SK-N-SH (cell line): ENCODE data around the gene MISFA. TPM values are rescaled to one million over a fixed set of nuclear protein-coding genes. Genes with fewer than 3 reads are reported as not detected.

Experiments
- CTCF ChIA-PET: fragments of 300-600, 350-600 bp; formaldehyde crosslinking; extraction: SDS; loops from one replicate; lab custom pipeline; 2021; lab: Yijun Ruan, JAX
- POLR2A ChIA-PET: fragments of 350-600 bp; sonication (Branson Sonifier 250); formaldehyde crosslinking; extraction: SDS; loops from one replicate; lab custom pipeline; 2020; ENCODE audit warnings: antibody characterized with exemption, inconsistent platforms; lab: Yijun Ruan, JAX
- DNase-seq: peaks from one replicate; pipeline ENCODE4 v3.0.0; 2012
- H2AFZ ChIP-seq: fragments of 200-600 bp; sonication (generic); 2 replicates; pipeline ENCODE4 v1.8.1; 2016; ENCODE audit warnings: antibody characterized with exemption, mild to moderate bottlenecking, low read depth
- H3F3A ChIP-seq: fragments of 200-600 bp; sonication (generic); replicated peaks from 2 replicates; pipeline ENCODE3; 2016; ENCODE audit warnings: antibody characterized with exemption, mild to moderate bottlenecking; ENCODE audit not compliant: insufficient read depth
- H3K27ac ChIP-seq, 2 experiments: fragments of 200-500 bp in 1 of 2; fragments of 200-600 bp in 1 of 2; sonication (Bioruptor generic) in 1 of 2; sonication (generic), shearing (Covaris generic) in 1 of 2; 2 replicates each; pipeline versions ENCODE4 v1.5.1 to v1.6.1; 2014 to 2016; ENCODE audit warnings: low read depth in 2 of 2, inconsistent platforms in 1 of 2, low read length in 1 of 2, mild to moderate bottlenecking in 1 of 2, mixed read lengths in 1 of 2
- H3K27me3 ChIP-seq: fragments of 200-600 bp; sonication (generic), shearing (Covaris generic); 2 replicates; pipeline ENCODE4 v1.6.1; 2016; ENCODE audit warnings: mixed run types; ENCODE audit not compliant: insufficient read depth
- H3K36me3 ChIP-seq, 2 experiments: fragments of 200-500 bp in 1 of 2; fragments of 200-600 bp in 1 of 2; sonication (Bioruptor generic) in 1 of 2; sonication (generic) in 1 of 2; replicated peaks in 1 of 2; 2 replicates each; pipeline versions ENCODE3 to v1.5.1; 2014 to 2016; ENCODE audit warnings: low read length in 1 of 2, mild to moderate bottlenecking in 1 of 2; ENCODE audit not compliant: insufficient read depth in 2 of 2, control insufficient read depth in 1 of 2
- H3K4me1 ChIP-seq, 2 experiments: fragments of 200-500 bp in 1 of 2; fragments of 200-600 bp in 1 of 2; sonication (Bioruptor generic) in 1 of 2; sonication (generic), shearing (Covaris generic) in 1 of 2; 2 replicates each; pipeline versions ENCODE4 v1.5.1 to v1.6.1; 2014 to 2016; ENCODE audit warnings: low read depth in 1 of 2, low read length in 1 of 2, mixed run types in 1 of 2; ENCODE audit not compliant: insufficient read depth in 2 of 2, control insufficient read depth in 1 of 2
- H3K4me2 ChIP-seq: fragments of 200-600 bp; sonication (generic), shearing (Covaris generic); 2 replicates; pipeline ENCODE4 v1.6.1; 2017; ENCODE audit warnings: mixed run types
- H3K4me3 ChIP-seq, 2 experiments: fragments of 200-500 bp in 1 of 2; fragments of 200-600 bp in 1 of 2; sonication (Bioruptor generic) in 1 of 2; sonication (generic), shearing (Covaris generic) in 1 of 2; 2 replicates each; pipeline versions ENCODE4 v1.5.1 to v1.8.1; 2014 to 2016; ENCODE audit warnings: low read depth in 2 of 2, inconsistent platforms in 1 of 2, low read length in 1 of 2, mild to moderate bottlenecking in 1 of 2, mixed read lengths in 1 of 2, moderate library complexity in 1 of 2
- H3K79me2 ChIP-seq: fragments of 200-600 bp; sonication (generic); 2 replicates; pipeline ENCODE4 v1.8.1; 2017; ENCODE audit warnings: mild to moderate bottlenecking; ENCODE audit not compliant: insufficient read depth
- H3K9ac ChIP-seq: fragments of 200-600 bp; sonication (generic); 2 replicates; pipeline ENCODE4 v1.6.1; 2017; ENCODE audit warnings: mixed run types
- H3K9me2 ChIP-seq: fragments of 200-600 bp; sonication (generic); 2 replicates; pipeline ENCODE4 v1.6.1; 2017; ENCODE audit warnings: mixed run types
- H3K9me3 ChIP-seq: fragments of 200-600 bp; sonication (generic); 2 replicates; pipeline ENCODE4 v1.6.1; 2017; ENCODE audit warnings: mixed run types, mild to moderate bottlenecking, moderate library complexity
- H4K20me1 ChIP-seq: fragments of 200-600 bp; sonication (generic); 2 replicates; pipeline ENCODE4 v1.6.1; 2017; ENCODE audit warnings: mild to moderate bottlenecking, mixed run types; ENCODE audit not compliant: insufficient read depth
- CTCF ChIP-seq: fragments of 200-600 bp; sonication (generic); IDR thresholded peaks from 2 replicates; pipeline ENCODE4 v1.6.1; 2017; ENCODE audit warnings: antibody characterized with exemption, mild to moderate bottlenecking, moderate library complexity
- ELF1 ChIP-seq: IDR thresholded peaks from 2 replicates; pipeline ENCODE4 v1.4.0; 2012
- EP300 ChIP-seq, 2 experiments: IDR thresholded peaks; 2 replicates each; pipeline versions ENCODE4 v1.4.0 to v1.6.1; 2012; ENCODE audit warnings: borderline replicate concordance in 1 of 2, low read depth in 1 of 2, low read length in 1 of 2
- GATA2 ChIP-seq: sonication (generic); formaldehyde crosslinking; IDR thresholded peaks from 2 replicates; pipeline ENCODE4 v1.5.0; 2020; ENCODE audit warnings: mild to moderate bottlenecking, missing genetic modification reagents
- PBX3 ChIP-seq: IDR thresholded peaks from 2 replicates; pipeline ENCODE4; 2012
- SIN3A ChIP-seq: IDR thresholded peaks from 2 replicates; pipeline ENCODE4 v1.6.1; 2012; ENCODE audit warnings: low read depth, mild to moderate bottlenecking, low read length, moderate library complexity, borderline replicate concordance
- USF2 ChIP-seq: fragments of 150-350 bp; IDR thresholded peaks from 2 replicates; pipeline ENCODE4 v1.6.1; 2017; ENCODE audit warnings: antibody characterized with exemption, low read length, low read depth, borderline replicate concordance
- ZBTB33 ChIP-seq: IDR thresholded peaks from 2 replicates; pipeline ENCODE4 v1.4.0; 2012; ENCODE audit warnings: low read depth, borderline replicate concordance
- WGBS: methylation state at CpG from one replicate; pipeline ENCODE4 v1.1.6; 2017; ENCODE audit warnings: low lambda C conversion rate; 5-methylcytosine and 5-hydroxymethylcytosine counted together
- polyA plus RNA-seq, 3 experiments: library from polyadenylated mRNA; depleted of rRNA; stranded (reverse); fragments of >200 nt; gene quantifications; 2 replicates each; pipeline ENCODE4 v1.2.3, GENCODE V29; 2012
- TF ChIP-seq, protein P1 (sequence below): IDR thresholded peaks from 2 replicates; pipeline ENCODE4 v1.4.0; 2012; ENCODE audit warnings: low read depth
- TF ChIP-seq, protein P2 (sequence below): IDR thresholded peaks from 2 replicates; pipeline ENCODE4 v1.6.1; 2012; ENCODE audit warnings: mild to moderate bottlenecking, low read depth, low read length, moderate library complexity

Gene MISFA
- polyA plus RNA-seq, 1 of the 3 experiments (the other 2 are of a cell fraction) = 2.4 TPM

- Histone ChIP-seq H3F3A (peaks cover 13% of the 10 kb centered on the region), H3K4me3 (no peak overlapping the region), H3K4me1 (no peaks in the 10 kb centered on the region), H3K9me2 (no peaks in the 10 kb centered on the region), H3K27ac (peak overlapping the region in 1 of 2 experiments; percentile 37; a peak in 2 of 4 replicates), H2AFZ (no peak overlapping the region), H3K79me2 (peaks cover 84% of the 10 kb centered on the region), H4K20me1 (peaks cover 9% of the 10 kb centered on the region; the same call in 1 of the 2 replicates), H3K9me3 (no peaks in the 10 kb centered on the region), H3K9ac (no peak overlapping the region), H3K4me2 (no peak overlapping the region), H3K27me3 (no peaks in the 10 kb centered on the region), H3K36me3 (peaks cover 45 to 46% of the 10 kb centered on the region in 2 experiments)
- POLR2A ChIA-PET = interaction anchor here (0.6 kb wide), 1 partner anchor 13 kb away, joined by 4 read pairs; no protein-coding TSS in a partner anchor
- CTCF ChIA-PET = interaction anchor here (0.6 kb wide), 1 partner anchor 22 kb away, joined by 3 read pairs; no protein-coding TSS in a partner anchor
- no peak for DNase-seq
- TF ChIP-seq ZBTB33 = no peak
- TF ChIP-seq USF2 = no peak
- TF ChIP-seq, protein P1, sequence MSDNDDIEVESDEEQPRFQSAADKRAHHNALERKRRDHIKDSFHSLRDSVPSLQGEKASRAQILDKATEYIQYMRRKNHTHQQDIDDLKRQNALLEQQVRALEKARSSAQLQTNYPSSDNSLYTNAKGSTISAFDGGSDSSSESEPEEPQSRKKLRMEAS = no peak
- TF ChIP-seq GATA2 (CRISPR knock-in tag) = no peak
- TF ChIP-seq EP300 (IDR thresholded peaks at IDR 0.05; ENCODE audit: borderline replicate concordance in 1 of 2, low read depth in 1 of 2, low read length in 1 of 2) = no peak
- no peak for TF ChIP-seq CTCF
- TF ChIP-seq, protein P2, sequence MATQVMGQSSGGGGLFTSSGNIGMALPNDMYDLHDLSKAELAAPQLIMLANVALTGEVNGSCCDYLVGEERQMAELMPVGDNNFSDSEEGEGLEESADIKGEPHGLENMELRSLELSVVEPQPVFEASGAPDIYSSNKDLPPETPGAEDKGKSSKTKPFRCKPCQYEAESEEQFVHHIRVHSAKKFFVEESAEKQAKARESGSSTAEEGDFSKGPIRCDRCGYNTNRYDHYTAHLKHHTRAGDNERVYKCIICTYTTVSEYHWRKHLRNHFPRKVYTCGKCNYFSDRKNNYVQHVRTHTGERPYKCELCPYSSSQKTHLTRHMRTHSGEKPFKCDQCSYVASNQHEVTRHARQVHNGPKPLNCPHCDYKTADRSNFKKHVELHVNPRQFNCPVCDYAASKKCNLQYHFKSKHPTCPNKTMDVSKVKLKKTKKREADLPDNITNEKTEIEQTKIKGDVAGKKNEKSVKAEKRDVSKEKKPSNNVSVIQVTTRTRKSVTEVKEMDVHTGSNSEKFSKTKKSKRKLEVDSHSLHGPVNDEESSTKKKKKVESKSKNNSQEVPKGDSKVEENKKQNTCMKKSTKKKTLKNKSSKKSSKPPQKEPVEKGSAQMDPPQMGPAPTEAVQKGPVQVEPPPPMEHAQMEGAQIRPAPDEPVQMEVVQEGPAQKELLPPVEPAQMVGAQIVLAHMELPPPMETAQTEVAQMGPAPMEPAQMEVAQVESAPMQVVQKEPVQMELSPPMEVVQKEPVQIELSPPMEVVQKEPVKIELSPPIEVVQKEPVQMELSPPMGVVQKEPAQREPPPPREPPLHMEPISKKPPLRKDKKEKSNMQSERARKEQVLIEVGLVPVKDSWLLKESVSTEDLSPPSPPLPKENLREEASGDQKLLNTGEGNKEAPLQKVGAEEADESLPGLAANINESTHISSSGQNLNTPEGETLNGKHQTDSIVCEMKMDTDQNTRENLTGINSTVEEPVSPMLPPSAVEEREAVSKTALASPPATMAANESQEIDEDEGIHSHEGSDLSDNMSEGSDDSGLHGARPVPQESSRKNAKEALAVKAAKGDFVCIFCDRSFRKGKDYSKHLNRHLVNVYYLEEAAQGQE = no peak
- TF ChIP-seq ELF1 = no peak
- no peak for TF ChIP-seq PBX3
- TF ChIP-seq SIN3A = no peak
- WGBS = 90% methylated on average over 11 of the region's 11 CpGs
Measured at GRCh38 chr11:18615628-18616392, 16.2 kb downstream of the MISFA start.
